ENCODE data around the gene FANCF. TPM values are rescaled to one million over a fixed set of nuclear protein-coding genes. Genes with fewer than 3 reads are reported as not detected.
"Not testable (repeated sequence)": the region's sequence is repeated elsewhere in the genome, so short reads cannot be mapped to it uniquely, and the experiment has no call there.

Gene FANCF
- total RNA-seq, 1 experiment from 2014 or later, result 5.0 TPM

DNA sequence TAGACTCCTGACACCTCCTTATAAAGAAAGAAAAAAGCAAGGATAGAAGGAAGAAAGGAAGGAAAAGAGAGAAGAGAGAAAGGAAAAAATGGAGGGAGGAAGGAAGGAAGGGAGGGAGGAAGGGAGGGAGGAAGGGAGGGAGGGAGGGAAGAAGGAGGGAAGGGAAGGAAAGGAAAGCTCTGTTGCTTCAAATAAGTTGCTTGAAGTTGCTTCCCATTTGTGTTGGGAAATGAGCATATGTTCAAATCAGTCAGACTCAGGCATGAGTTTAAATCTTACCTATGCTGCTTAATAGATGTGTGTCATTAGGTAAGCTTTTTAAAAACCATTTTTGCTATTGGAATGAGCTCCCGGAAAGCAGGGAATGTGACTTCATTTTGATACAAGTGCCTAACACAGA lies 34.2 kb upstream of the FANCF start:
- BruUV-seq (replicated peaks), result no TSS peak
- no peak for ATAC-seq
- no peaks in the 10 kb centered on the region for H3F3A ChIP-seq (ENCODE audit: low read length, unreplicated experiment)
- H3K9me3 ChIP-seq (ENCODE audit: low read length), result no peaks in the 10 kb centered on the region
- no peak overlapping the region for H3K4me2 ChIP-seq (ENCODE audit: low read length)
- no peaks in the 10 kb centered on the region for H3K9me2 ChIP-seq (replicated peaks; ENCODE audit: low read length)
- H3K9ac ChIP-seq (ENCODE audit: low read length), result no peak overlapping the region
- H3K4me3 ChIP-seq (ENCODE audit: low read length), result no peak overlapping the region
- peaks cover 26% of the 10 kb centered on the region for H3K27me3 ChIP-seq (ENCODE audit: low read length)
- no peak for DNase-seq
- intact Hi-C loops (cut with micrococcal nuclease), result no loop called here
- POLR2A ChIA-PET (ENCODE audit: unreplicated experiment), result no interaction called here
- TF ChIP-seq, protein P1, sequence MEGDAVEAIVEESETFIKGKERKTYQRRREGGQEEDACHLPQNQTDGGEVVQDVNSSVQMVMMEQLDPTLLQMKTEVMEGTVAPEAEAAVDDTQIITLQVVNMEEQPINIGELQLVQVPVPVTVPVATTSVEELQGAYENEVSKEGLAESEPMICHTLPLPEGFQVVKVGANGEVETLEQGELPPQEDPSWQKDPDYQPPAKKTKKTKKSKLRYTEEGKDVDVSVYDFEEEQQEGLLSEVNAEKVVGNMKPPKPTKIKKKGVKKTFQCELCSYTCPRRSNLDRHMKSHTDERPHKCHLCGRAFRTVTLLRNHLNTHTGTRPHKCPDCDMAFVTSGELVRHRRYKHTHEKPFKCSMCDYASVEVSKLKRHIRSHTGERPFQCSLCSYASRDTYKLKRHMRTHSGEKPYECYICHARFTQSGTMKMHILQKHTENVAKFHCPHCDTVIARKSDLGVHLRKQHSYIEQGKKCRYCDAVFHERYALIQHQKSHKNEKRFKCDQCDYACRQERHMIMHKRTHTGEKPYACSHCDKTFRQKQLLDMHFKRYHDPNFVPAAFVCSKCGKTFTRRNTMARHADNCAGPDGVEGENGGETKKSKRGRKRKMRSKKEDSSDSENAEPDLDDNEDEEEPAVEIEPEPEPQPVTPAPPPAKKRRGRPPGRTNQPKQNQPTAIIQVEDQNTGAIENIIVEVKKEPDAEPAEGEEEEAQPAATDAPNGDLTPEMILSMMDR (conservative IDR thresholded peaks at IDR 0.05; ENCODE audit: low read depth, low read length), result no peak
- TF ChIP-seq EZH2phosphoT487 (IDR thresholded peaks at IDR 0.05; ENCODE audit: borderline replicate concordance, low read length) (no peak), EZH2 (IDR thresholded peaks at IDR 0.05; ENCODE audit: low read length, unreplicated experiment) (no peak)
- no peak overlapping the region for H2AFZ ChIP-seq (ENCODE audit: low read length)
- no peaks in the 10 kb centered on the region for H3K36me3 ChIP-seq (ENCODE audit: low read depth, low read length)
- no peaks in the 10 kb centered on the region for H3K79me2 ChIP-seq (ENCODE audit: low read length)
- CTCF ChIA-PET, result interaction anchor here (0.7 kb wide), 1 partner anchor 68 kb away, joined by 3 read pairs; no protein-coding TSS in a partner anchor
- no peaks in the 10 kb centered on the region for H4K20me1 ChIP-seq (ENCODE audit: low read length)
- H3K4me1 ChIP-seq (ENCODE audit: insufficient read depth, low read length), result no peaks in the 10 kb centered on the region
- no peak overlapping the region for H3K27ac ChIP-seq (ENCODE audit: low read length)

DNA sequence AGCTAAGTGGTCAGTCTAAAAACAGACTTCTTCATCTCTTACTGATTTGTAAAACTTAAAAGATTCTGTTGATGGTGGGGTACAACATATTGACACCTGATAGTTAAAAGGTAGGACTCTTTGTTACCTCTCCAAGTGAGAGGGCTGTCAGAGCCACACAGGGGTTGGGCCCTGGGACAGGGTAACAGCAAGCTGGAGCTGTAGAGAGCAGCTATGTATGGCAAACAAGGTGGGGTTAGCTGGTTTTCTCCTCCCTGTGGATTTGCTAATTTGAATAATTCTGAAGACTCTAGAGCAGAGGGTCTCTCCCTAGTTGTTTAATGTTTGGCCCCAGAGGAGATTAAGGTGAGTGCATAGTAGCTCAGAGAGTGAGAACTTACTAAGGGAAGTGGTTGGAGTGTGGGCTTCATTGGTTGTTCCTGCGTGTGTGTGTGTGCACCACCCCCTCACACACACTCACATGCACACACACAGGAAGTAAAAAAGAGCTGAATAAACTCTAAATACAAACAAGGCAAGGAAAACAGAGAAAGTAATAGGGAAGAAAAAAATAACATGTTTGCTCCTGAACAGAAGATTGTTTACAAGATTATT lies 31.6 kb upstream of the FANCF start:
- Histone ChIP-seq H3K9ac (ENCODE audit: low read length) (no peak overlapping the region), H3F3A (ENCODE audit: low read length, unreplicated experiment) (no peaks in the 10 kb centered on the region), H3K36me3 (ENCODE audit: low read depth, low read length) (no peaks in the 10 kb centered on the region), H3K4me3 (ENCODE audit: low read length) (no peak overlapping the region), H3K27ac (ENCODE audit: low read length) (no peak overlapping the region), H4K20me1 (ENCODE audit: low read length) (no peaks in the 10 kb centered on the region), H3K4me1 (ENCODE audit: insufficient read depth, low read length) (no peaks in the 10 kb centered on the region), H3K4me2 (ENCODE audit: low read length) (no peak overlapping the region), H3K9me3 (ENCODE audit: low read length) (no peaks in the 10 kb centered on the region), H3K79me2 (ENCODE audit: low read length) (no peaks in the 10 kb centered on the region), H3K9me2 (replicated peaks; ENCODE audit: low read length) (no peaks in the 10 kb centered on the region), H3K27me3 (ENCODE audit: low read length) (peaks cover 35% of the 10 kb centered on the region; the same call in 1 of the 2 replicates), H2AFZ (ENCODE audit: low read length) (no peak overlapping the region)
- intact Hi-C loops (cut with micrococcal nuclease), result no loop called here
- ATAC-seq, result no peak
- no TSS peak for BruUV-seq (replicated peaks)
- no peak for DNase-seq
- ChIA-PET CTCF (no interaction called here), POLR2A (ENCODE audit: unreplicated experiment) (no interaction called here)
- TF ChIP-seq, protein P1 (conservative IDR thresholded peaks at IDR 0.05; ENCODE audit: low read depth, low read length), result no peak
- TF ChIP-seq EZH2phosphoT487 (IDR thresholded peaks at IDR 0.05; ENCODE audit: borderline replicate concordance, low read length) (no peak), EZH2 (IDR thresholded peaks at IDR 0.05; ENCODE audit: low read length, unreplicated experiment) (no peak)

DNA sequence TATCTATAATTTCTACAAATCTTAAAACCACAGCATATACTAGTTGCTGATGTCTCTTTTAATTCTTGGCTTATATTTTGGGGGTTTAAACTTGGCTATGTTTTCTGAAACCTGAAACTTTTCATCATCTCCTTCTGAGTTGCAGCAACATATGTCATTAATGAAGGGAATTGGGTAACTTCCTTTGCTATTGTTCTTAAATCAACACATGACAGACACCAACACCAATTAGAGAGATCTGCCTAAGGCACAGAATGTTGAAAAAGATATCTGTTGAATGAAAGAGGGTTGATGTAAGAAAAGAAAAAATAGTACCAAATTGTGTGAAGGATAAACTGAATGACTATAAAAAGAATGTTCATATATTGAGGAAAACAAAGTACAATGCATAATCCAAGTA lies 30.5 kb upstream of the FANCF start:
- no peaks in the 10 kb centered on the region for H3K9me2 ChIP-seq (replicated peaks; ENCODE audit: low read length)
- H3K4me3 ChIP-seq (ENCODE audit: low read length), result no peak overlapping the region
- H3K27ac ChIP-seq (ENCODE audit: low read length), result no peak overlapping the region
- H4K20me1 ChIP-seq (ENCODE audit: low read length), result no peaks in the 10 kb centered on the region
- ChIA-PET CTCF (no interaction called here), POLR2A (ENCODE audit: unreplicated experiment) (no interaction called here)
- intact Hi-C loops (cut with micrococcal nuclease), result no loop called here
- no peaks in the 10 kb centered on the region for H3K36me3 ChIP-seq (ENCODE audit: low read depth, low read length)
- H3K4me2 ChIP-seq (ENCODE audit: low read length), result no peak overlapping the region
- peaks cover 35% of the 10 kb centered on the region; the same call in 1 of the 2 replicates for H3K27me3 ChIP-seq (ENCODE audit: low read length)
- no peaks in the 10 kb centered on the region for H3K79me2 ChIP-seq (ENCODE audit: low read length)
- DNase-seq, result no peak
- no peaks in the 10 kb centered on the region for H3K9me3 ChIP-seq (ENCODE audit: low read length)
- TF ChIP-seq, protein P1 (conservative IDR thresholded peaks at IDR 0.05; ENCODE audit: low read depth, low read length), result no peak
- TF ChIP-seq EZH2phosphoT487 (IDR thresholded peaks at IDR 0.05; ENCODE audit: borderline replicate concordance, low read length) (no peak), EZH2 (IDR thresholded peaks at IDR 0.05; ENCODE audit: low read length, unreplicated experiment) (no peak)
- no peaks in the 10 kb centered on the region for H3F3A ChIP-seq (ENCODE audit: low read length, unreplicated experiment)
- no TSS peak for BruUV-seq (replicated peaks)
- no peak for ATAC-seq
- H3K4me1 ChIP-seq (ENCODE audit: insufficient read depth, low read length), result no peaks in the 10 kb centered on the region
- H3K9ac ChIP-seq (ENCODE audit: low read length), result no peak overlapping the region
- no peak overlapping the region for H2AFZ ChIP-seq (ENCODE audit: low read length)

DNA sequence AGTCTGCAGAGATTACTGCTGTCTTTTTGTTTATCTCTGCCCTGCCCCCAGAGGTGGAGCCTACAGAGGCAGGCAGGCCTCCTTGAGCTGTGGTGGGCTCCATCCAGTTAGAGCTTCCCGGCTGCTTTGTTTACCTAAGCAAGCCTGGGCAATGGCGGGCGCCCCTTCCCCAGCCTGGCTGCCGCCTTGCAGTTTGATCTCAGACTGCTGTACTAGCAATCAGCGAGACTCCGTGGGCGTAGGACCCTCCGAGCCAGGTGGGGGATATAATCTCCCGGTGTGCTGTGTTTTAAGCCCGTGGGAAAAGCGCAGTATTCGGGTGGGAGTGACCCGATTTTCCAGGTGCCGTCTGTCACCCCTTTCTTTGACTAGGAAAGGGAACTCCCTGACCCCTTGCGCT lies 26.7 kb upstream of the FANCF start:
- not testable (repeated sequence) for H3K9me3 ChIP-seq (ENCODE audit: low read length); H3K79me2 ChIP-seq (ENCODE audit: low read length)

More for the DNA sequence above, 26.7 kb upstream of the FANCF start:
- H4K20me1 ChIP-seq (ENCODE audit: low read length); H3K27ac ChIP-seq (ENCODE audit: low read length); POLR2A ChIA-PET (ENCODE audit: unreplicated experiment); H3K9ac ChIP-seq (ENCODE audit: low read length); H3K4me1 ChIP-seq (ENCODE audit: insufficient read depth, low read length); H2AFZ ChIP-seq (ENCODE audit: low read length); CTCF ChIA-PET; H3F3A ChIP-seq (ENCODE audit: low read length, unreplicated experiment); ATAC-seq; intact Hi-C loops (cut with micrococcal nuclease); H3K4me3 ChIP-seq (ENCODE audit: low read length); H3K36me3 ChIP-seq (ENCODE audit: low read depth, low read length); BruUV-seq (replicated peaks); DNase-seq; H3K9me2 ChIP-seq (replicated peaks; ENCODE audit: low read length); H3K4me2 ChIP-seq (ENCODE audit: low read length): not testable (repeated sequence)
- H3K27me3 ChIP-seq (ENCODE audit: low read length), result peaks cover 17% of the 10 kb centered on the region; the same call in 1 of the 2 replicates

Data from PC-3 (cell line).